ENCODE measurements around the gene MND1. TPM values are rescaled to one million over a fixed set of nuclear protein-coding genes. Genes with fewer than 3 reads are reported as not detected.

Gene MND1
- total RNA-seq, 1 experiment from 2014 or later = 7.9 TPM

DNA sequence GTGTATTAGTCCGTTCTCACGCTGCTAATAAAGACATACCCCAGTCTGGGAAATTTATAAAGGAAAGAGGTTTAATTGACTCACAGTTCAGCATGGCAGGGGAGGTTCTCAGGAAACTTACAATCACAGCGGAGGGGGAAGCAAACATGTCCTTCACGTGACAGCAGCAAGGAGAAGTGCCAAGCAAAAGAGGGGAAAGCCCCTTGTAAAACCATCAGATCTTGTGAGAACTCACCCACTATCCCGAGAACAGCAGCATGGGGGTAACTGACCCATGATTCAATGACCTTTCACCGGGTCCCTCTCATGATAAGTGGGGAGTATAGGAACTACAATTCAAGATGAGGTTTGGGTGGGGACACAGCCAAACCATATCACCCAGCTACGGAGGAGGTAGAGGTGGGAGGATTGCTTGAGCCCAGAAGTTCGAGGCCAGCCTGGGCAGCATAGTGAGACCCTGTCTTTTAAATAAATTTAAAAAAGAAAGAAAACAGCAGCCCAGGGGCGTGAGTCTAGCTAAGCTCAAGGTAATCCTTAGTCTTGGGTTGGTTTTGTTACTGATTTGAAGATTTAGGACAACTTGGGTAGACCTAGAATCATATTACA is 75.3 kb downstream of the MND1 start:
- H3K36me3 ChIP-seq (ENCODE audit: low read depth, low read length) = no peaks in the 10 kb centered on the region
- H2AFZ ChIP-seq (ENCODE audit: low read length) = no peak overlapping the region
- H3K4me3 ChIP-seq (ENCODE audit: low read length) = no peak overlapping the region
- BruUV-seq (replicated peaks) = no TSS peak
- no peaks in the 10 kb centered on the region for H3K4me1 ChIP-seq (ENCODE audit: insufficient read depth, low read length)
- intact Hi-C loops (cut with micrococcal nuclease) = no loop called here
- H3F3A ChIP-seq (ENCODE audit: low read length, unreplicated experiment) = no peaks in the 10 kb centered on the region
- POLR2A ChIA-PET (ENCODE audit: unreplicated experiment) = no interaction called here
- H3K9me2 ChIP-seq (replicated peaks; ENCODE audit: low read length) = no peaks in the 10 kb centered on the region
- DNase-seq (no peak), ATAC-seq (no peak)
- H4K20me1 ChIP-seq (ENCODE audit: low read length) = no peaks in the 10 kb centered on the region
- no peaks in the 10 kb centered on the region for H3K79me2 ChIP-seq (ENCODE audit: low read length)
- H3K4me2 ChIP-seq (ENCODE audit: low read length) = no peak overlapping the region
- H3K9ac ChIP-seq (ENCODE audit: low read length) = no peak overlapping the region
- no peaks in the 10 kb centered on the region for H3K27me3 ChIP-seq (ENCODE audit: low read length)
- CTCF ChIA-PET = no interaction called here
- H3K9me3 ChIP-seq (ENCODE audit: low read length) = no peaks in the 10 kb centered on the region
- TF ChIP-seq, protein P1, sequence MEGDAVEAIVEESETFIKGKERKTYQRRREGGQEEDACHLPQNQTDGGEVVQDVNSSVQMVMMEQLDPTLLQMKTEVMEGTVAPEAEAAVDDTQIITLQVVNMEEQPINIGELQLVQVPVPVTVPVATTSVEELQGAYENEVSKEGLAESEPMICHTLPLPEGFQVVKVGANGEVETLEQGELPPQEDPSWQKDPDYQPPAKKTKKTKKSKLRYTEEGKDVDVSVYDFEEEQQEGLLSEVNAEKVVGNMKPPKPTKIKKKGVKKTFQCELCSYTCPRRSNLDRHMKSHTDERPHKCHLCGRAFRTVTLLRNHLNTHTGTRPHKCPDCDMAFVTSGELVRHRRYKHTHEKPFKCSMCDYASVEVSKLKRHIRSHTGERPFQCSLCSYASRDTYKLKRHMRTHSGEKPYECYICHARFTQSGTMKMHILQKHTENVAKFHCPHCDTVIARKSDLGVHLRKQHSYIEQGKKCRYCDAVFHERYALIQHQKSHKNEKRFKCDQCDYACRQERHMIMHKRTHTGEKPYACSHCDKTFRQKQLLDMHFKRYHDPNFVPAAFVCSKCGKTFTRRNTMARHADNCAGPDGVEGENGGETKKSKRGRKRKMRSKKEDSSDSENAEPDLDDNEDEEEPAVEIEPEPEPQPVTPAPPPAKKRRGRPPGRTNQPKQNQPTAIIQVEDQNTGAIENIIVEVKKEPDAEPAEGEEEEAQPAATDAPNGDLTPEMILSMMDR (conservative IDR thresholded peaks at IDR 0.05; ENCODE audit: low read depth, low read length) = no peak
- TF ChIP-seq EZH2 (IDR thresholded peaks at IDR 0.05; ENCODE audit: low read length, unreplicated experiment) = no peak
- no peak for TF ChIP-seq EZH2phosphoT487 (IDR thresholded peaks at IDR 0.05; ENCODE audit: borderline replicate concordance, low read length)
- no peak overlapping the region for H3K27ac ChIP-seq (ENCODE audit: low read length)

DNA sequence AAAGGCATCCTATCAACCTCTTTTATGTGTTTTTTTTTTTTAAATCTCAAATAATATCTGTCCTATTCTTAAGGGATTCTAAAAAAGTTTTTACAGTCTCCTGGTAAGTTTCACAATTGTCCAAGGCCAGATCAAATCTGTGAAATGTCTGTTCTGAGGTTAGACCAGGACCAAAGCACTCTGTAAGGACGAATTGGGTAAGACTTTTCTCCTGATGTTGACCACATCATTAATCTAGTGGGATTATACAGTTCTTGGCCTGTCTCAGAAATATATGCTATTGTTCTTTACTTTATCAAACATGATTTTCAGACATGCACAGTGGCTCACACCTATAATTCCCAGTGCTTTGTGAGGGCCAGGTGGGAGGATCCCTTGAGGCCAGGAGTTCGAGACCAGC is 75.9 kb downstream of the MND1 start:
- DNase-seq = no peak
- intact Hi-C loops (cut with micrococcal nuclease) = no loop called here
- no peak overlapping the region for H3K27ac ChIP-seq (ENCODE audit: low read length)
- no peaks in the 10 kb centered on the region for H3F3A ChIP-seq (ENCODE audit: low read length, unreplicated experiment)
- POLR2A ChIA-PET (ENCODE audit: unreplicated experiment) = no interaction called here
- no peaks in the 10 kb centered on the region for H3K9me3 ChIP-seq (ENCODE audit: low read length)
- no peaks in the 10 kb centered on the region for H3K79me2 ChIP-seq (ENCODE audit: low read length)
- no peak overlapping the region for H3K9ac ChIP-seq (ENCODE audit: low read length)
- no TSS peak for BruUV-seq (replicated peaks)
- no peaks in the 10 kb centered on the region for H4K20me1 ChIP-seq (ENCODE audit: low read length)
- no peaks in the 10 kb centered on the region for H3K9me2 ChIP-seq (replicated peaks; ENCODE audit: low read length)
- no peaks in the 10 kb centered on the region for H3K36me3 ChIP-seq (ENCODE audit: low read depth, low read length)
- no peak for ATAC-seq
- no peak overlapping the region for H2AFZ ChIP-seq (ENCODE audit: low read length)
- no peaks in the 10 kb centered on the region for H3K27me3 ChIP-seq (ENCODE audit: low read length)
- CTCF ChIA-PET = no interaction called here
- TF ChIP-seq EZH2 (IDR thresholded peaks at IDR 0.05; ENCODE audit: low read length, unreplicated experiment) (no peak), EZH2phosphoT487 (IDR thresholded peaks at IDR 0.05; ENCODE audit: borderline replicate concordance, low read length) (no peak)
- TF ChIP-seq, protein P1 (conservative IDR thresholded peaks at IDR 0.05; ENCODE audit: low read depth, low read length) = no peak
- no peak overlapping the region for H3K4me3 ChIP-seq (ENCODE audit: low read length)
- no peaks in the 10 kb centered on the region for H3K4me1 ChIP-seq (ENCODE audit: insufficient read depth, low read length)
- no peak overlapping the region for H3K4me2 ChIP-seq (ENCODE audit: low read length)

DNA sequence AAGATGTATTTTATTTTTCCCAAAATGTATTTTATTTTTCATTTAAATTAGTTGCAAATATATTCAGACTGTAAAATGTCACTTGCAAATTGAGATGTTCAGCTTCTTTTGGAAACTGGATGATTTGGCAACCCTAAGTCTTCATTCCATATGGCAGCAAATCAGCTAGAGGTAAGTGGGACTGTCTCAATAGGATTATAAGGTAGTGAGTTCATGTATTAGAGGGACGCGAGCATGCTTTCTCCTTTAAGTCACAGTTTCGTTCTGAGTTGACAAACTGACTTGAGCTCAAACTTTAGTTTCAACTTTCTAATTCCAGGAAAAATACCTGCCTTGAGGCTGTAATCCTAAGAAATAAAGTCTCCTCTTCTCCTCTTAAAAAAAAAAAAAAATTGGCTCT is 77.5 kb downstream of the MND1 start:
- no peak for ATAC-seq
- no peaks in the 10 kb centered on the region for H3K79me2 ChIP-seq (ENCODE audit: low read length)
- intact Hi-C loops (cut with micrococcal nuclease) = no loop called here
- H3K9me2 ChIP-seq (replicated peaks; ENCODE audit: low read length) = no peaks in the 10 kb centered on the region
- no peak overlapping the region for H3K27ac ChIP-seq (ENCODE audit: low read length)
- CTCF ChIA-PET = no interaction called here
- H3K27me3 ChIP-seq (ENCODE audit: low read length) = no peaks in the 10 kb centered on the region
- no peak overlapping the region for H2AFZ ChIP-seq (ENCODE audit: low read length)
- H3K4me2 ChIP-seq (ENCODE audit: low read length) = no peak overlapping the region
- TF ChIP-seq EZH2 (IDR thresholded peaks at IDR 0.05; ENCODE audit: low read length, unreplicated experiment) = no peak
- no peaks in the 10 kb centered on the region for H4K20me1 ChIP-seq (ENCODE audit: low read length)
- no TSS peak for BruUV-seq (replicated peaks)
- no peaks in the 10 kb centered on the region for H3F3A ChIP-seq (ENCODE audit: low read length, unreplicated experiment)
- H3K4me3 ChIP-seq (ENCODE audit: low read length) = no peak overlapping the region
- H3K9me3 ChIP-seq (ENCODE audit: low read length) = no peaks in the 10 kb centered on the region
- DNase-seq = no peak
- H3K9ac ChIP-seq (ENCODE audit: low read length) = no peak overlapping the region
- H3K4me1 ChIP-seq (ENCODE audit: insufficient read depth, low read length) = no peaks in the 10 kb centered on the region
- H3K36me3 ChIP-seq (ENCODE audit: low read depth, low read length) = no peaks in the 10 kb centered on the region
- POLR2A ChIA-PET (ENCODE audit: unreplicated experiment) = no interaction called here
